ENCODE measurements around the gene GRWD1. TPM values are rescaled to one million over a fixed set of nuclear protein-coding genes. Genes with fewer than 3 reads are reported as not detected.

Gene GRWD1
- total and polyA plus RNA-seq, 2 of the 4 experiments (the other 2 are of a cell fraction), result 22.0 to 22.5 TPM

GRCh38 chr19:48481846-48482639 lies 36.3 kb downstream of the GRWD1 start:
- dilution Hi-C loops (cut with HindIII; ENCODE audit: low sequenced_read_pairs, unreplicated experiment) (no loop called here), intact Hi-C loops (cut with micrococcal nuclease) (no loop called here), in situ Hi-C loops (cut with MboI; ENCODE audit: low sequenced_read_pairs) (no loop called here)
- no peak overlapping the region for H3K27ac ChIP-seq (ENCODE audit: insufficient read depth, low read length)
- no peak overlapping the region for H2BK15ac ChIP-seq (ENCODE audit: low read depth, low read length)
- TSS peak; percentile 61 for BruUV-seq (replicated peaks)
- H3K4ac ChIP-seq (ENCODE audit: low read depth, low read length), result no peak overlapping the region
- peaks cover 21% of the 10 kb centered on the region for H4K20me1 ChIP-seq (ENCODE audit: insufficient read depth, low read length)
- ATAC-seq (ENCODE audit: low read depth) (peak; percentile 10), DNase-seq (no peak)
- H3K9me1 ChIP-seq (ENCODE audit: insufficient read depth, low read length), result peaks cover 12% of the 10 kb centered on the region
- no peak overlapping the region for H2BK20ac ChIP-seq (ENCODE audit: low read depth, low read length)
- no CpG with 5 or more reads among the region's 7 CpGs for WGBS, 2 experiments (ENCODE audit: extremely low coverage in 2 of 2, insufficient read length in 1 of 2)
- peaks cover 0 to 5% of the 10 kb centered on the region in 2 experiments; a peak in 1 of 4 replicates for H3K79me1 ChIP-seq (ENCODE audit: low read depth in 1 of 2, low read length in 2 of 2)
- H3K9me3 ChIP-seq (ENCODE audit: control insufficient read depth, insufficient read depth, low read length), result no peaks in the 10 kb centered on the region
- no peaks in the 10 kb centered on the region for H3K27me3 ChIP-seq (ENCODE audit: control insufficient read depth, insufficient read depth, low read length)
- TF ChIP-seq CHD1 (IDR thresholded peaks at IDR 0.05; ENCODE audit: low read depth, low read length) (no peak), RCOR1 (IDR thresholded peaks at IDR 0.05; ENCODE audit: insufficient replicate concordance, low read length) (no peak), FOS (IDR thresholded peaks at IDR 0.05; ENCODE audit: low read depth, low read length) (no peak), NFE2L2 (IDR thresholded peaks at IDR 0.05; ENCODE audit: low read depth, low read length) (no peak), MXI1 (IDR thresholded peaks at IDR 0.05; ENCODE audit: borderline replicate concordance, low read depth, low read length) (no peak), ELK1 (IDR thresholded peaks at IDR 0.05; ENCODE audit: borderline replicate concordance, low read depth, low read length) (no peak), MAFK (IDR thresholded peaks at IDR 0.05; ENCODE audit: low read depth, low read length) (no peak), RAD21 (IDR thresholded peaks at IDR 0.05; ENCODE audit: low read length) (no peak), BHLHE40 (IDR thresholded peaks at IDR 0.05; ENCODE audit: low read depth, low read length) (no peak), SMC3 (IDR thresholded peaks at IDR 0.05; ENCODE audit: low read depth, low read length) (no peak)
- H2BK120ac ChIP-seq (ENCODE audit: low read depth, low read length), result no peak overlapping the region
- no peak overlapping the region for H4K91ac ChIP-seq (ENCODE audit: insufficient read depth, low read depth, low read length)
- H4K5ac ChIP-seq (ENCODE audit: low read depth, low read length), result no peak overlapping the region
- H2AK9ac ChIP-seq (replicated peaks; ENCODE audit: low read depth, low read length, poor library complexity), result no peak overlapping the region
- H3K9ac ChIP-seq (ENCODE audit: low read depth, low read length), result no peak overlapping the region
- no peak overlapping the region for H3K4me3 ChIP-seq (ENCODE audit: insufficient read depth, low read depth, low read length)
- H3K36me3 ChIP-seq (ENCODE audit: control insufficient read depth, insufficient read depth, low read length), result peaks cover 21% of the 10 kb centered on the region
- H3K4me1 ChIP-seq (ENCODE audit: control insufficient read depth, insufficient read depth, low read length), result peaks cover 15% of the 10 kb centered on the region
- peak overlapping the region; percentile 43; the same call in 1 of the 2 replicates for H2AK5ac ChIP-seq (ENCODE audit: low read depth, low read length)
- H2AFZ ChIP-seq (replicated peaks; ENCODE audit: low read length, poor library complexity), result no peak overlapping the region
- ChIA-PET CTCF (interaction anchor here (1.7 kb wide), 1 partner anchor 8 kb away, joined by 7 read pairs; no protein-coding TSS in a partner anchor), POLR2A (ENCODE audit: unreplicated experiment) (no interaction called here)
- H3K4me2 ChIP-seq (ENCODE audit: low read depth, low read length), result no peak overlapping the region
- no peak overlapping the region for H2BK5ac ChIP-seq (ENCODE audit: low read depth, low read length, poor library complexity, severe bottlenecking)
- H3K14ac ChIP-seq (replicated peaks; ENCODE audit: low read depth, low read length), result 0 out of 2 replicates have a peak overlapping the region, but pooled peaks have one; percentile 32
- H3K23ac ChIP-seq (ENCODE audit: low read depth, low read length), result no peak overlapping the region
- H4K8ac ChIP-seq (ENCODE audit: low read depth in 2 of 2, low read length in 2 of 2), result 0 out of 4 replicates have a peak overlapping the region, but pooled peaks of 1 of the 2 experiments have one; percentile 19
- no peak overlapping the region for H3K56ac ChIP-seq (ENCODE audit: extremely low read depth, insufficient read depth, low read length)
- no peak overlapping the region for H3K18ac ChIP-seq (ENCODE audit: low read depth, low read length)
